GM10847 (cell line): Measurements from ENCODE around the gene CCDC12.

Experiments
- POLR2A ChIP-seq: IDR thresholded peaks from 2 replicates; pipeline ENCODE4 v1.6.1; 2011; ENCODE audit not compliant: insufficient read length; ENCODE audit errors: extremely low read depth

Gene CCDC12

GRCh38 chr3:46976326-46977190, at the start of gene CCDC12:
CCDC12 (minus strand) TSS chr3:46976745; CDS start chr3:46976732, 13 bp downstream.
- TF ChIP-seq POLR2A = peak; percentile 76

DNA sequence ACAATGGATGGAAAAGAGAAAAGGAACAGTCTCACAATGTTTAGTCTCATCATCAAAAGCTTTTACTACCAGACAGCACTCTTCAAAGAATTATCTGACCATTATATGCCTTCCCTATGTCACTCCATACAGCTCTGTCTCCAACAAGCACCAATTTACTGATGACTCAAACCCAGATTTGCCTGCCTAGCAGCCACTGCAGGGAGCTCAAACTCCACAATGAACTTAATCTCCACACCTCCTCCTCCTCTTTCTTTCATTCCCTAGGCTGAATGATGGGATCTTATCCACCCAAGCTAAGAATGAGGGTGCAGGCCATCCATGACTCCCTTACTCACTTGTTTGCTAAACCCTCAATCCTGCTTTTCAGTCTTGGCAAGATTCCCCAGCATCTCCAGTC, 48.4 kb upstream of the CCDC12 start:
- no peak for TF ChIP-seq POLR2A

DNA sequence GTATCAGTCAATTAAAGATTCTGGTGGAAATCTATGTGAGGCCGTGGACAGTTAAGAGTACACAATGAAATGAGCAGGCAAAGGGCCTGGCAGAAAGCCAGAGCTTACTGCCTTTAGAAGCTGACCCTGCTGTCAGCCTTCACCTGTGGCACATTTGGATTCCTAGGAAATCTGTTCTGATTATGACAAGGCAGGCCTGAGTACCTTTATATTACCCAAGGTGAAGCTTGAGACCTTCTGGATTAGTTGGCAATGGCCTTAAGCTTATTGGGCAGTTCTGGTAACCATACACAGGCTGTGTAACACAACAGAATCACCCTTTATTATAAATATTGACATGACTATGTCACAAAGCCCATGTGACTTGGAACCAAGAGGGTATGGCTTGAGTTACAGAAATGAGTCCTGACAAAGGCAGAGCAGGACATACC, 46.1 kb upstream of the CCDC12 start:
- TF ChIP-seq POLR2A = no peak

GRCh38 chr3:47020311-47020710, 43.8 kb upstream of the CCDC12 start:
- no peak for TF ChIP-seq POLR2A

DNA sequence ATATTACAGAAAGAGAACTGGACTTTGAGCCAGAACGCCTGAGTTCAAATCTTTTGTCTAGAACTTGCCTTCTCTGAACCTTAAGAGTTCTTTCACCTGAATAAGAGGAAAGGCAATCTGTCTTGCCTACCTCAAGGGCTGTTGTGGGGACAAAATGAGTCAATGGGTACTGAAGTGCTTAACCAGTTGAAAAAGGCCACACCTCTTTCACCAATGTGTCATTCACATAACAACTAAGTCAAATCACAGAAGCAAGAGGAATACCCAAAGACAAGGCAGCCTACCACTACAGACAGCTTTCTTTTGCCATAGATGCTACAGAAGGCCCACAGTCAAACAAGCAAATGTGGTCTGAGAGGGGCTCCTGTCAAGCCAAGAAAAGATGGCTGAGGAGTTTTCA, 42.7 kb upstream of the CCDC12 start:
- TF ChIP-seq POLR2A = no peak

DNA sequence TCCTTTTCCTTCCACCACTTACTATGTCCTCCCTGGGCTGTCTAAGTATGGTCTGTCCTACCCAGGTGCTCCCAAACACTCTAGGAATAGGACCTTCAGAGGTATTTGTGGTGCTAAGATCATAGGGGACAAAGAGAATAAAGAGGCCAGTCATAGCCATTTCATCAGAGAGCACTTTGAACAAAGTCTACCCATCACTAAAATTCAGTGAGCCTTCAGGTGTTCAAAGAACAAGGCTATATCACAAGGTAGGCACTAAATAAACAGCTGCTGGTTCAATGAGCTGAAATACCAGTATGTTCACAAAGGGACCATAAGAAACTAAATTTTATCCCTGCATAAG, 41.7 kb upstream of the CCDC12 start:
- no peak for TF ChIP-seq POLR2A

DNA sequence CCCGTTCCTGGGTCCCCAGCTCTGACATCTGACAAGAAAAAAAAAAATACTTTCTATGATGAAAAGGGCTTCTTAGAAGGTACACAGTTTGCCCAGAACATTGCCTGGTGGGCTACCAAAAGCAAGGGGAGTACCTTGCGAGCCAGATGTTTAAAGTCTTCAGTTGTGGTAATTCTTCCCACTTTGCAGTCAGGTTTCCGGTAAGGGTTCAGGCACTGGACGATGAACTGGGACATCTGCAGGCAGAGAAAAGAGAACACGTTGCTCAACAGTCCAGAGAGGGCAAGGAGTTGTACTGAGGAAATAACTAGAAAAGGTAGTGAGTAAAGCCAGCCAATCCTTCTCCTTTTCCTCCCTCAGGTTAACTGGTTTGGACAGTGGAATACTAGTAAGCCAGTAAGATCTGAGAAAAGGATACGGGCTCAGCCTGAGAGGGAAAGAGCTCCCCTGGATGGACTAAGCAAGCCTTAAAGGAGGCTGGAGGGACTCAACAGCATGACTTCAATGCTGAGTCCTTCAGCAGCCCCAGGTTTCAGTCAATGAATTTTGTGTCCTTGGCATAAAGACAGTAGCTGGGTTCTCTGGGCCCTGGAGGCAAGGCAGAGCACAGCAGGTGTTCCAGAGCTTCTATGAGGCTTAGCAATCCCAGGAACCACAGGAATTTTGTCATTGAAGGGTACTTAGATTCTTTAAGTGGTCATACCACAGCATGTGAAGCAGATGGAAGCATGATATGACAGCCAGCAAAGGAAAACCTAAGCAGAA, 41.1 kb upstream of the CCDC12 start:
- no peak for TF ChIP-seq POLR2A

GRCh38 chr3:47016934-47017435, 40.4 kb upstream of the CCDC12 start:
- no peak for TF ChIP-seq POLR2A

- no peak for TF ChIP-seq POLR2A
Measured at GRCh38 chr3:47016086-47016933, 39.8 kb upstream of the CCDC12 start.

- TF ChIP-seq POLR2A = no peak
Measured at GRCh38 chr3:47015151-47015550, 38.6 kb upstream of the CCDC12 start.

DNA sequence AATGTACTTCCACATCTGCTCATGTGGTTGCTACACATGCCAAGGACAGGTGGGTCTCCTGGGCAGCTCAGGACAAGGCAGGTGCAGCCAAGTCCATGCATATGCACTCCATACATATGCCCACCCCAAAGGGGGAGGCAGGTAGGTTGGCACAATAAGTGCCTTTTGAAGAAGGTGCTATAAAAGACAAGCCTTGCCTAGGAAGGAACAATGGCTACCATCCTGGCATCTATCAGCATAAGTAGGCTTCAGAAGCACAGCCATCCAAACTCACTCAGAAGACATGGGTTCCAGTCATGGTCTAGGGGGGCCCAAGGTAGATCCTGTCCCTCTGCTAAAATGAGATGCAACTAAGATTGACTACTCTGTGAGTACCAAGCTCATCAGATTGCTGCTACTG, 37.5 kb upstream of the CCDC12 start:
- TF ChIP-seq POLR2A = no peak

GRCh38 chr3:47013231-47013630, 36.7 kb upstream of the CCDC12 start:
- no peak for TF ChIP-seq POLR2A

DNA sequence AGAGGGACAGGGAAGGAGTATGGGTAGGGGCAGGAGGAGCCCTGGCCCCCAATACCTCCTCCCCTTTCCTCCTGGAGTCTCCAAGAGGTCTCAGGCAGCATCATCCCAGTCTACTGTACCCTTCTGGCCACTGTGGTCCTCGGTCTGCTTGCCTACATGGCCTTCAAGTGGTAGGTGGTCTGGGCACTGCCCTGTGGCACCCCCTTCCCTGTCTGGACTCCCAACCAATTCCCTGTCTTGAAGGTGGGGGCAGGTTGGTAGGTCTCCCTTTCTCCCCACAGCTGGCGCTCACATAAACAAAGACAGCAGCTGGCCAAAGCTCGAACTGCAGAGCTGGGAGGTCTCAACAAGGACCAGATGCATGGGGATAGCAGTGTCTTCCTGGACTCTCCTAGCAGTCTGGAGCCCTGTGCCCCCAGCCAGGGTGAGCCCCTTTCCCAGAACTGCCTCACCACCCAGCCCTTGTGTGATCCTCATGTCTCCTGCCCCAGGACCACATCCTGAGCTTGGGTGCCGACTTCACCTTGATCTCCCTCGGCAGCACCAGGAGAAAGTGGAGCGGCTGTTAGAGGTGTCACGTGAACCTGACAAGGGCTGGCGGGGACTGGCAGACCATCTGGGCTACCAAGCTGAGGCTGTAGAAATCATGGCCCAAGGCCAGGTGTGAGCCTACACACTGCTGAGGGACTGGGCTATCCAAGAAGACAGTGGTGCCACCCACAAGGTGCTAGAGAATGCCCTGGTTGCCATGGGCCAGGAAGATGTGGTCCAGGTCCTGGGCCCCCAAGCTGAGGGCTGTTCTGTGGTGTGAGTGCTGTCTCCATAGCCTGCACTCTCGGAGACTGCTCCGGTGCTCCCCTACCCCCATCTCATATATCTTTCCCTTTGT, 36.0 kb upstream of the CCDC12 start:
- TF ChIP-seq POLR2A = no peak

DNA sequence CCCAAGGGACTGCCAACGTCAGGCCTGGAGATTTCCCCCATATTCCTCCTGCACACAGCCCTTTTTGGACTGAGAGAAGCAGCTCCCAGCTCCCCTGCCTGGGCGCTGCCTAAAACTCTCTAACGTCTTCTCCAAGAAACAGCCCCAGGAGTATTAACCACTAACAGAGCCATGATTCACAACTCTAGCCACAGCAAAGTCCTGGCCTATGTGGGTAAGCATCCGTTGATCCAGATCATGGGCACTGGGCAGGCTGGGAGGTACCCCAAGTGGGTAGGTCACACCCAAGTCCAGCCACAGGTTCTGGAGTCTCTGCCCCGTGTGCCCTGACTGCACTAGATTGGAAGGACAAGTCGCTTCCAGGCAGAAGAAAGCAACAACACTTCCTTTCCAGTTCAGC, 34.8 kb upstream of the CCDC12 start:
- TF ChIP-seq POLR2A = no peak
